ENCODE data around the gene CCDC187.

GRCh38 chr9:136323371-136323789 is 19.5 kb upstream of the CCDC187 start:
- TF ChIP-seq CTCF (IDR thresholded peaks at IDR 0.05), result no peak
- no peak for TF ChIP-seq POLR2AphosphoS5 (IDR thresholded peaks at IDR 0.05; ENCODE audit: insufficient read depth in 1 of 2, low read depth in 1 of 2)
